ENCODE results near the gene LRRC61. TPM values are rescaled to one million over a fixed set of nuclear protein-coding genes. Genes with fewer than 3 reads are reported as not detected.

Gene LRRC61
- total and polyA plus RNA-seq, 2 of the 13 experiments (the other 11 are each of a cell fraction or from before 2014, with no cell fraction given): 33.0 to 34.8 TPM

DNA sequence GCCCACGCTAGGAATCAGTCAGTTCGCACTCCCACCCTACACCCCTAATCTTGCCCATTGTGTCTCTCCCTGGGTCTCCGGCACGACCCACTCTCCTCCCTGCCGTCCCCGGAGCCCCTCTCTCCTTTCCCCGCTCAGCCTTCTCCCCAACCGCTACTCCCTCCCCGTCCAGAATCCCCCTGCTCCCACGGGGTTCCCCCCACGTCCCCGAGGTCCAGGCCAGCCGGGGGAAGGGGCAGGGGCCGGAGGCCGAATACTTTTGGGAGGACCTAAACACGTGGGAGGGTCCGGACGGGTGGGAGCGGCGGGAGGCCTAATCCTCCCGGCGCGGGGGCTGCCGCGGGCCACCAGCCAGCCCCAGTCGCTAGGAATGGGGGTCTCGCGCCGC is 17.7 kb downstream of the LRRC61 start (continued):
- TF ChIP-seq AGO2 (optimal IDR thresholded peaks at IDR 0.05; ENCODE audit: low read depth, low read length) (peak; percentile 44), ZNF747 (CRISPR knock-in tag; IDR thresholded peaks at IDR 0.05; ENCODE audit: borderline replicate concordance) (no peak), SATB2 (CRISPR knock-in tag; IDR thresholded peaks at IDR 0.05) (0 out of 2 replicates have a peak, but pooled peaks have one; percentile 3), ZSCAN20 (CRISPR knock-in tag; IDR thresholded peaks at IDR 0.05; ENCODE audit: borderline replicate concordance) (no peak), ZNF75D (CRISPR knock-in tag; IDR thresholded peaks at IDR 0.05; ENCODE audit: borderline replicate concordance) (no peak), ZFP90 (CRISPR knock-in tag; IDR thresholded peaks at IDR 0.05; ENCODE audit: borderline replicate concordance) (no peak), RBAK (CRISPR knock-in tag; IDR thresholded peaks at IDR 0.05) (no peak), ATM (IDR thresholded peaks at IDR 0.05; ENCODE audit: borderline replicate concordance) (no peak), TBX2 (CRISPR knock-in tag; IDR thresholded peaks at IDR 0.05; ENCODE audit: borderline replicate concordance) (no peak), SALL2 (CRISPR knock-in tag; IDR thresholded peaks at IDR 0.05) (no peak), NR2C2 (CRISPR knock-in tag; IDR thresholded peaks at IDR 0.05; ENCODE audit: borderline replicate concordance) (0 out of 2 replicates have a peak, but pooled peaks have one; percentile 13), IRF2 (CRISPR knock-in tag; IDR thresholded peaks at IDR 0.05) (no peak), RBM39 (IDR thresholded peaks at IDR 0.05; ENCODE audit: low read depth, low read length, poor library complexity, severe bottlenecking) (peak; percentile 61), HOXD1 (CRISPR knock-in tag; IDR thresholded peaks at IDR 0.05) (no peak), ZFP36 (IDR thresholded peaks at IDR 0.05; ENCODE audit: borderline replicate concordance, low read depth, low read length, partially characterized antibody) (no peak), ZFX (CRISPR knock-in tag; IDR thresholded peaks at IDR 0.05; ENCODE audit: low read depth) (0 out of 2 replicates have a peak, but pooled peaks have one; percentile 36)
- TF ChIP-seq, protein P1, sequence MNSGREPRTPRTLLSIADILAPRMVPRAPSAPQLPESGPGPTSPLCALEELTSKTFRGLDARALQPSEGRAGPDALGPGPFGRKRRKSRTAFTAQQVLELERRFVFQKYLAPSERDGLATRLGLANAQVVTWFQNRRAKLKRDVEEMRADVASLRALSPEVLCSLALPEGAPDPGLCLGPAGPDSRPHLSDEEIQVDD (CRISPR knock-in tag; IDR thresholded peaks at IDR 0.05; ENCODE audit: borderline replicate concordance): no peak
- TF ChIP-seq, protein P2, sequence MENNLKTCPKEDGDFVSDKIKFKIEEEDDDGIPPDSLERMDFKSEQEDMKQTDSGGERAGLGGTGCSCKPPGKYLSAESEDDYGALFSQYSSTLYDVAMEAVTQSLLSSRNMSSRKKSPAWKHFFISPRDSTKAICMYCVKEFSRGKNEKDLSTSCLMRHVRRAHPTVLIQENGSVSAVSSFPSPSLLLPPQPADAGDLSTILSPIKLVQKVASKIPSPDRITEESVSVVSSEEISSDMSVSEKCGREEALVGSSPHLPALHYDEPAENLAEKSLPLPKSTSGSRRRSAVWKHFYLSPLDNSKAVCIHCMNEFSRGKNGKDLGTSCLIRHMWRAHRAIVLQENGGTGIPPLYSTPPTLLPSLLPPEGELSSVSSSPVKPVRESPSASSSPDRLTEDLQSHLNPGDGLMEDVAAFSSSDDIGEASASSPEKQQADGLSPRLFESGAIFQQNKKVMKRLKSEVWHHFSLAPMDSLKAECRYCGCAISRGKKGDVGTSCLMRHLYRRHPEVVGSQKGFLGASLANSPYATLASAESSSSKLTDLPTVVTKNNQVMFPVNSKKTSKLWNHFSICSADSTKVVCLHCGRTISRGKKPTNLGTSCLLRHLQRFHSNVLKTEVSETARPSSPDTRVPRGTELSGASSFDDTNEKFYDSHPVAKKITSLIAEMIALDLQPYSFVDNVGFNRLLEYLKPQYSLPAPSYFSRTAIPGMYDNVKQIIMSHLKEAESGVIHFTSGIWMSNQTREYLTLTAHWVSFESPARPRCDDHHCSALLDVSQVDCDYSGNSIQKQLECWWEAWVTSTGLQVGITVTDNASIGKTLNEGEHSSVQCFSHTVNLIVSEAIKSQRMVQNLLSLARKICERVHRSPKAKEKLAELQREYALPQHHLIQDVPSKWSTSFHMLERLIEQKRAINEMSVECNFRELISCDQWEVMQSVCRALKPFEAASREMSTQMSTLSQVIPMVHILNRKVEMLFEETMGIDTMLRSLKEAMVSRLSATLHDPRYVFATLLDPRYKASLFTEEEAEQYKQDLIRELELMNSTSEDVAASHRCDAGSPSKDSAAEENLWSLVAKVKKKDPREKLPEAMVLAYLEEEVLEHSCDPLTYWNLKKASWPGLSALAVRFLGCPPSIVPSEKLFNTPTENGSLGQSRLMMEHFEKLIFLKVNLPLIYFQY (CRISPR knock-in tag; IDR thresholded peaks at IDR 0.05; ENCODE audit: borderline replicate concordance): no peak

Data from HepG2 (cell line).